Lower lobe of right lung (tissue), 2 donors: Measurements from ENCODE around the gene CMTM2. TPM values are rescaled to one million over a fixed set of nuclear protein-coding genes. Genes with fewer than 3 reads are reported as not detected.
A peak's percentile ranks its signal among the peaks of the same experiment; 100 is the strongest.

ENCODE experiments used
- ATAC-seq, 2 donors: fragments of 200-7000 bp; cut with Tn5 transposase; one replicate each; pipeline ENCODE4 v1.9.1; 2020 to 2022; ENCODE audit warnings: mild to moderate bottlenecking in 2 of 2, moderate library complexity in 2 of 2
- DNase-seq: peaks from one replicate; pipeline ENCODE4 v3.0.0-alpha.2; 2020
- H3K27ac ChIP-seq: fragments of 200-600 bp; one replicate; pipeline ENCODE4 v1.8.0; 2022
- H3K27me3 ChIP-seq: fragments of 200-600 bp; one replicate; pipeline ENCODE4 v1.8.0; 2022; ENCODE audit warnings: low read depth
- H3K36me3 ChIP-seq: fragments of 200-600 bp; one replicate; pipeline ENCODE4 v1.8.0; 2022; ENCODE audit warnings: mild to moderate bottlenecking
- H3K4me1 ChIP-seq: fragments of 200-600 bp; one replicate; pipeline ENCODE4 v1.8.0; 2022
- H3K4me3 ChIP-seq: fragments of 200-600 bp; one replicate; pipeline ENCODE4 v1.8.0; 2022; ENCODE audit warnings: mild to moderate bottlenecking
- H3K9me3 ChIP-seq: fragments of 200-600 bp; one replicate; pipeline ENCODE4 v1.8.0; 2022
- CTCF ChIP-seq: fragments of 200-600 bp; IDR thresholded peaks from one replicate; pipeline ENCODE4 v1.8.0; 2022; ENCODE audit warnings: antibody characterized with exemption, mild to moderate bottlenecking
- intact Hi-C: fragments of 100-400 bp; cut with DNase I; formaldehyde crosslinking; loops from one replicate; pipeline ENCODE4 v1.11.0; 2022
- total RNA-seq: library from RNA; stranded (reverse); fragmentation: NEBNext Ultra II Directional; extraction: Animal tissue kit (Norgen Biotek cat#: 25700); gene quantifications from one replicate; pipeline ENCODE4 v1.2.1, GENCODE V29; 2021
- donor health status: DM: no; HTN: yes; CAD: no; lungs with severe emphysema.

The CMTM2 gene
- total RNA-seq, 1 donor from 2014 or later = 4.0 TPM

- intact Hi-C loops = no loop called here
- Histone ChIP-seq H3K9me3 (no peaks in the 10 kb centered on the region), H3K27me3 (no peaks in the 10 kb centered on the region), H3K27ac (no peak overlapping the region), H3K4me3 (no peak overlapping the region), H3K4me1 (peaks cover 26% of the 10 kb centered on the region), H3K36me3 (peaks cover 36% of the 10 kb centered on the region)
- no peak for ATAC-seq
- DNase-seq = no peak
- no peak for TF ChIP-seq CTCF
Observed at GRCh38 chr16:66544016-66544757, 35.1 kb upstream of the CMTM2 start.

- DNase-seq (no peak), ATAC-seq (no peak)
- H3K27me3 ChIP-seq = no peaks in the 10 kb centered on the region
- H3K36me3 ChIP-seq = peaks cover 14% of the 10 kb centered on the region
- no peak for TF ChIP-seq CTCF
- no peaks in the 10 kb centered on the region for H3K9me3 ChIP-seq
- H3K27ac ChIP-seq = peak overlapping the region; percentile 96
- no peak overlapping the region for H3K4me3 ChIP-seq
- peaks cover 38% of the 10 kb centered on the region for H3K4me1 ChIP-seq
- intact Hi-C loops = no loop called here
Observed at GRCh38 chr16:66547101-66547989, 31.9 kb upstream of the CMTM2 start.

GRCh38 chr16:66548068-66548467 is 31.2 kb upstream of the CMTM2 start:
- ATAC-seq (no peak), DNase-seq (no peak)
- TF ChIP-seq CTCF = no peak
- H3K9me3 ChIP-seq = no peaks in the 10 kb centered on the region
- intact Hi-C loops = no loop called here
- H3K27ac ChIP-seq = peak overlapping the region; percentile 96
- H3K27me3 ChIP-seq = no peaks in the 10 kb centered on the region
- H3K36me3 ChIP-seq = peaks cover 13% of the 10 kb centered on the region
- H3K4me3 ChIP-seq = no peak overlapping the region
- H3K4me1 ChIP-seq = peaks cover 43% of the 10 kb centered on the region

- Histone ChIP-seq H3K4me3 (peak overlapping the region; percentile 68), H3K27me3 (no peaks in the 10 kb centered on the region), H3K36me3 (peaks cover 13% of the 10 kb centered on the region), H3K9me3 (no peaks in the 10 kb centered on the region), H3K4me1 (peaks cover 51% of the 10 kb centered on the region), H3K27ac (peak overlapping the region; percentile 96)
- ATAC-seq (no peak), DNase-seq (no peak)
- intact Hi-C loops = no loop called here
- TF ChIP-seq CTCF = no peak
Observed at GRCh38 chr16:66548868-66549267, 30.4 kb upstream of the CMTM2 start.

GRCh38 chr16:66549284-66550131 is 29.8 kb upstream of the CMTM2 start, which contains the start of gene TK2:
TK2 (minus strand) TSS chr16:66550122; CDS start chr16:66550061, 61 bp downstream.
- H3K27ac ChIP-seq = peak within 1 kb of the TSS; percentile 96
- peak; percentile 70 to 72 for ATAC-seq

More at GRCh38 chr16:66549284-66550131, 29.8 kb upstream of the CMTM2 start, which contains the start of gene TK2:
- Histone ChIP-seq H3K4me3 (peak within 1 kb of the TSS; percentile 68), H3K36me3 (peaks cover 7% of the 10 kb centered on the region), H3K27me3 (no peaks in the 10 kb centered on the region), H3K9me3 (no peaks in the 10 kb centered on the region), H3K4me1 (peaks cover 56% of the 10 kb centered on the region)
- DNase-seq = peak; percentile 82
- intact Hi-C loops = no loop called here
- TF ChIP-seq CTCF = peak; percentile 45
